Measurements from ENCODE around the gene CD9. TPM values are rescaled to one million over a fixed set of nuclear protein-coding genes. Genes with fewer than 3 reads are reported as not detected.
A peak's percentile ranks its signal among the peaks of the same experiment; 100 is the strongest.

CD9 gene
- polyA plus RNA-seq, 1 of the 3 experiments (the other 2 are of a cell fraction): 76.6 TPM

- TF ChIP-seq PBX3 (IDR thresholded peaks at IDR 0.05): no peak
- TF ChIP-seq RFX5 (IDR thresholded peaks at IDR 0.05; ENCODE audit: low read length): no peak
- no peak for TF ChIP-seq TCF12 (IDR thresholded peaks at IDR 0.05)
- TF ChIP-seq JUND (IDR thresholded peaks at IDR 0.05): no peak
- TF ChIP-seq MXI1 (IDR thresholded peaks at IDR 0.05; ENCODE audit: low read depth, low read length): no peak
- TF ChIP-seq SIN3A (IDR thresholded peaks at IDR 0.05; ENCODE audit: borderline replicate concordance, low read depth, low read length): no peak
- TF ChIP-seq RXRA (IDR thresholded peaks at IDR 0.05; ENCODE audit: borderline replicate concordance, low read depth): no peak
- TF ChIP-seq POLR2AphosphoS5 (IDR thresholded peaks at IDR 0.05; ENCODE audit: low read depth, low read length): no peak
- TF ChIP-seq USF1 (IDR thresholded peaks at IDR 0.05; ENCODE audit: borderline replicate concordance, low read depth): no peak
- TF ChIP-seq CHD2 (IDR thresholded peaks at IDR 0.05; ENCODE audit: low read length, partially characterized antibody): no peak
These were observed 6.1 kb upstream of the CD9 start (continued) for GRCh38 chr12:6193853-6194815.

- H3K4me3 ChIP-seq (ENCODE audit: low read depth in 2 of 2, low read length in 1 of 2): no peak overlapping the region
- CTCF ChIA-PET: interaction anchor here (0.6 to 14.3 kb wide), 59 partner anchors 8 to 269 kb away, joined by 3 to 299 read pairs (median 5); no protein-coding TSS in a partner anchor
- no peaks in the 10 kb centered on the region for H3K9me2 ChIP-seq
- H2AFZ ChIP-seq (ENCODE audit: low read depth): peak overlapping the region; percentile 24; the same call in 1 of the 2 replicates
- 0 out of 2 replicates have a peak, but pooled peaks cover 2% of the 10 kb centered on the region for H3K79me2 ChIP-seq (ENCODE audit: insufficient read depth)
- H3K4me2 ChIP-seq: no peak overlapping the region
- WGBS (ENCODE audit: low lambda C conversion rate): 59% methylated on average over 6 of the region's 10 CpGs
- no peaks in the 10 kb centered on the region for H3K36me3 ChIP-seq (replicated peaks in 1 of 2; ENCODE audit: control insufficient read depth in 1 of 2, insufficient read depth in 2 of 2, low read length in 1 of 2)
- H3K27me3 ChIP-seq (ENCODE audit: insufficient read depth): no peaks in the 10 kb centered on the region
- peak overlapping the region; percentile 29; the same call in 1 of the 2 replicates for H3K9ac ChIP-seq
- peaks cover 0 to 28% of the 10 kb centered on the region in 2 experiments; a peak in 1 of 4 replicates for H3K4me1 ChIP-seq (ENCODE audit: control insufficient read depth in 1 of 2, insufficient read depth in 2 of 2, low read depth in 1 of 2, low read length in 1 of 2)
- H3K27ac ChIP-seq (ENCODE audit: low read depth in 2 of 2, low read length in 1 of 2): peak overlapping the region; percentile 56 to 59; a peak in 3 of 4 replicates
- POLR2A ChIA-PET: interaction anchor here (0.6 to 0.9 kb wide), 2 partner anchors 83 to 89 kb away, joined by 4 to 5 read pairs; no protein-coding TSS in a partner anchor
- H3K9me3 ChIP-seq: no peaks in the 10 kb centered on the region
- peak; percentile 96 for DNase-seq
- H4K20me1 ChIP-seq (ENCODE audit: insufficient read depth): no peaks in the 10 kb centered on the region
- no peaks in the 10 kb centered on the region for H3F3A ChIP-seq (replicated peaks; ENCODE audit: insufficient read depth)
- TF ChIP-seq POLR2AphosphoS5 (IDR thresholded peaks at IDR 0.05; ENCODE audit: low read depth, low read length) (no peak), CTCF (IDR thresholded peaks at IDR 0.05) (peak; percentile 90), RAD21 (IDR thresholded peaks at IDR 0.05; ENCODE audit: low read length) (peak; percentile 92), SMC3 (IDR thresholded peaks at IDR 0.05; ENCODE audit: low read depth, low read length) (peak; percentile 99), USF1 (IDR thresholded peaks at IDR 0.05; ENCODE audit: borderline replicate concordance, low read depth) (0 out of 2 replicates have a peak, but pooled peaks have one; percentile 15), TCF12 (IDR thresholded peaks at IDR 0.05) (peak; percentile 25; the same call in 1 of the 2 replicates), MAX (IDR thresholded peaks at IDR 0.05; ENCODE audit: low read depth) (peak; percentile 64), REST (IDR thresholded peaks at IDR 0.05; ENCODE audit: low read depth, low read length) (0 out of 2 replicates have a peak, but pooled peaks have one; percentile 2), SIN3A (IDR thresholded peaks at IDR 0.05; ENCODE audit: borderline replicate concordance, low read depth, low read length) (no peak), FOSL2 (IDR thresholded peaks at IDR 0.05; ENCODE audit: borderline replicate concordance, low read depth) (peak; percentile 15; the same call in 1 of the 2 replicates), MXI1 (IDR thresholded peaks at IDR 0.05; ENCODE audit: low read depth, low read length) (no peak), FOXM1 (IDR thresholded peaks at IDR 0.05; ENCODE audit: low read depth) (no peak), RXRA (IDR thresholded peaks at IDR 0.05; ENCODE audit: borderline replicate concordance, low read depth) (no peak), CHD2 (IDR thresholded peaks at IDR 0.05; ENCODE audit: low read length, partially characterized antibody) (peak; percentile 42)
These were observed 4.3 kb upstream of the CD9 start for GRCh38 chr12:6195665-6196535.
